Measurements from ENCODE around the gene CAMK1D.

The CAMK1D gene

DNA sequence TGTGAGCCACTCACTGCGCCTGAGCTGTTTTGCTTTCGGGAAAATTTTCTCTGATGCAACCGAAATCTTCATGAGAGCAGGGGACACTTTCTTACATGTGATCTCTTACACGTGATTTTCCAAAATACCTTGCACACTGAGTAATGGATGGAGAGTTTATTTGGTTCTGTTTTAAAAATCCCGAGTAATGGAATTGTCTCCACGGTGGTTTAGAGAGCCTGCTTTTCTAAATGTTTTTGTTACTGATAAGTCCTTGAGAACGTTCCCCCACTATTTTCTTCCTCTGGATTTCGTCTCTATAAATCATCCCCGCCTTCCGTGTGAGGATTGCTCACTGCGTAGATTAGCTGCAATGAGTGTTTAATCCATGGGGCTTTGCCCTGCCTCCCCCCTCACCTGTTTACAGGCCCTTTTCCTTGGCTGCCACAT, 25.7 kb downstream of the CAMK1D start:
- no peak for DNase-seq (ENCODE audit: low spot score)

DNA sequence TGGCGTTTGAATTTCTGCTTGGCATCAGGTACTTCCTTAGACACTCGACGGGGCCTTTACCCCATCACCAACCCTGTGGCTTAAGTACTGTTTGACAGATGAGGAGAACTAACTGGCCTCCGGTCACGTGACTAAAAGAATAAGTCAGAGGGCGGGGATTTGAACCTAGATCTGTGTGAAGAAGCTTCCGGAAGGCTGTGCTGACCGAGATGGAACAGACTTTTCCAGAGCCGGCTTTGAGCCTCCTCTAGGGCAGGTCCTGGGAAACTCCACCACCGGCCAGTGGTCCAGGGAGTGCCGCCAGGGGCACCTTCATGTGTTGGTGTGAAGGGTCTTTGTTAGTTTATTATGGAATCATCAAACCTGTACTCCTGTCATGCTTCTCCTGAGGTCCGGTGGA, 26.9 kb downstream of the CAMK1D start:
- DNase-seq (ENCODE audit: low spot score) = no peak

DNA sequence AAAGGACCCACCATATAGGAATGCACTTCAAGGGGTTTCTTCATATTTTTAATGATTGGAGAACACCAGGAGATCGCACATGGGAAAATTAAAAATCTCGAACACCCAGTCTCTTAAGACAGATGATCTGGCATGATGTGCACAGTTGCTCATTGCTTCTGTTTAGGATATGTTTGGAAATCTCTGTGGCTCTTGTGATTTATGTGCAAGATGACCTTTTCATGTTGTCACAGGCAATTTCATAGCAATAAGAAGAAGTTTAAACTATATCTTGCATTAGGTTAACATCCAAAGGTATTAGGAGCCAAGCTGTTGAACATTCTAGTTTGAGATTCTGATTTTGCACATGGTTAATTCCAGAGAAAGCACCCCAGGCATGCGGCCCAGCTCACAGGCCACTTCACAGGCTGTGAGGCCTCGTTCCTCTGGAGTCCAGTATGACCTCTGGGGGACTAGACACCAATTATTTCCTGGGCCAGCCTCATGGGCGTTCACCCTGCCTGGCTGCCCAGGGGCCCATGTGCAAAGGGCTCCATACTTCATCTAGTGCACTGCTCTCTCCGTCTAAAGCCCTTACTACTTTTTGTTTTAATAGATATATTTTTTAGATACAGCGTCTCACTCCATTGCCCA, 28.4 kb downstream of the CAMK1D start:
- DNase-seq (ENCODE audit: low spot score) = no peak

DNA sequence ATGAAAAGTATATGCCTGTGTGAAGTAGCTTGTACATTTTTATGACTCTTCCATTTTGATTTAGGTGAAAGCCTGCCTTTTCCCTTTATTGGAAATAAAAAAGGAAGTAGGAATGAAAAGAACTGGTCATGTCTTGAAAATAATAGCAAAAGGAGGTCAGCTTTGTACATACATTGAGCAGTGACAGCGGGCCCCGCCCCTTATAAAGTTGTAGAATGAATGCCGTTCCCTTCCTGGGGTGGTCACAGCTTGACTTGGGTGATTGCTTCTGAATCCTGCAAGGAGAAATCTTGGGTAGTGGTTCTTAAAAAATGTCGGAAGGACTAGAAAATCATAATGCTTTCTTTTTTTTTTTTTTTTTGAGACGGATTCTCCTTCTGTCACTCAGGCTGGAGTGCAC, 31.7 kb downstream of the CAMK1D start:
- no peak for DNase-seq (ENCODE audit: low spot score)

DNA sequence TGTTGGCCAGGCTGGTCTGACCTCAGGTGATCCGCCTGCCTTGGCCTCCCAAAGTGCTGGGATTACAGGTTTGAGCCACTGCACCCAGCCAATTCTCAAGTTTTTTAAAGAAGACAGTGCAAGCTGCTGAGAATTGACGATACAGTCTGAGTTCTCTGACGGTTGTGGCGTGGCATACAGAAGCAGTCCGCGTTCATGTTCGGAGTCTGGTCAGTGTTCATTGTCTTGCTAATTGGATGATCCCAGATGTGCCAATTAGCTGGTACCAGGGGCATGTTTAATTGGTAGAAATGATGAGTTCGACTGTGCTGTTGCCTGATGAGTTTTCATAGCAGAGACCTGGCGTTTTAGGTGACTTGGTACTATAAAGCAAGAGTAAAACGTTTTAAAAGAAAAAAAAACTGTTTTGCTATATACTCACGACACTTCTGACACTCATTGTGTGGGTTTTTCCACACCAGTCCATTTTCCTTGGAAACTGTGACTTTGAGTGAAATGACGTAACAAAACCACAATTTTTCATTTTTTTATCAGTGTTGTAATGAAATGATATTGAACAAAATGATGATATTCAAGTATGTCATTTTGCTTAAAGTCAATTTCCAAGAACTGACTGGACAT, 32.3 kb downstream of the CAMK1D start:
- DNase-seq (ENCODE audit: low spot score) = peak; percentile 42

DNA sequence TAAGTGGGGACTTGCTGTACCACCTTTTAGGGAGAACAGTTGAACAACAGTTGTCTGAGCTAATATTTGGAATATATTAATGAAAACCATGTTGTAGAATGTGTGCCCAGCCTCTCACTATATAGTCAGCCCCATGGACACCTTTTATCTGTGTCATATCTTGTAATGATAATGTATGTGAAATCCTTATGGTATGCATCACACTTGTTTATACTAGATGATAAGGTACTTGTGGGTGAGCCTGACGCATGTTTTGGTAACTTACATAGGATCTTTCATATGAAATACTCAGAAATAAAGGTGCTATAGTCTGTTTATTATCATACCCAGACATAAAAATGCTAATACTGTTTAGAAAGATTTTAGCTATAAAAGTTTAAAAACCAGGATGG, 32.8 kb downstream of the CAMK1D start:
- DNase-seq (ENCODE audit: low spot score) = no peak

DNA sequence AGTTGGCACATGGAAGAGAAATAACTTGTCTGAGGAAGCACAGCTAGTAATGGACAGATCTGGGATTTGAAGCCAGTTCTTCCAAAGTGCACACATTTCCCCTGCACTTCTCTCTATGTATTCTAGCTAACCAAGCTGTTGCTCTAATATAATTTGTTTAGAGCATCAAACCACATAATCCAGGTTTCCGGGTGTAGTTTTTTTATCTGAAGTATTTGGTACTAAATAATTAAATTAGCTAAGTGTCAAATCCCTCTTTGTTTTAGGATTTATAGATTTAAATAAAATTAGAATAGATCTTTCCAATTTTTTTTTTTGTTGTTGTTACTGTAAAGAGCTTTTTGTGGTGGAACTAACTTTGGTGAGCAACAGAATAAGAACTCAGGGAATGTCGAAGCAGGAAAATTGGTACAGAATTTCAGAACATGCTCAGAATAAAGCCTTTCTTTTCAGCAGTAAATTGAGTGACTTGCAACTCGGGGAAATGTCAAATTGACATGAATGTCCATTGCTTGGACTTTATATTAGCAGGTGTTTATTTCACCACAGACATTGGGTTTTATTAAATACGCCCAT, 33.7 kb downstream of the CAMK1D start:
- DNase-seq (ENCODE audit: low spot score) = no peak

DNA sequence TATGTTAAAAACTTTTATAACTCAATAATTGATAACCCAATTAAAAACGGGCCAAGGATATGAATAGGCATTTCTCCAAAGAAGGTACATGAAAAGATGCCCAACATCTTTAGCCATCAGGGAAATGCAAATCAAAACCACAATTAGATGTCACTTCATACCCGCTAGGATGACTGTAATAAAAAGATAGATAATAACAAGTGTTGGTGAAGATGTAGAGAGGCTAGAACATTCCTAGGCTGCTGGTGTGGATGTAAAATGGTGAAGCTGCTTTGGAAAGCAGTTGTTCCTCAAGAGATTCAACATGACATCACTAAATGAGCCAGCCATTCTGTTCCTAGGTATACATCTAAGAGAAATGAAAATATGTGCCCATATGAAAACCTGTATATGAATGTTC, 35.6 kb downstream of the CAMK1D start:
- DNase-seq (ENCODE audit: low spot score) = no peak

DNA sequence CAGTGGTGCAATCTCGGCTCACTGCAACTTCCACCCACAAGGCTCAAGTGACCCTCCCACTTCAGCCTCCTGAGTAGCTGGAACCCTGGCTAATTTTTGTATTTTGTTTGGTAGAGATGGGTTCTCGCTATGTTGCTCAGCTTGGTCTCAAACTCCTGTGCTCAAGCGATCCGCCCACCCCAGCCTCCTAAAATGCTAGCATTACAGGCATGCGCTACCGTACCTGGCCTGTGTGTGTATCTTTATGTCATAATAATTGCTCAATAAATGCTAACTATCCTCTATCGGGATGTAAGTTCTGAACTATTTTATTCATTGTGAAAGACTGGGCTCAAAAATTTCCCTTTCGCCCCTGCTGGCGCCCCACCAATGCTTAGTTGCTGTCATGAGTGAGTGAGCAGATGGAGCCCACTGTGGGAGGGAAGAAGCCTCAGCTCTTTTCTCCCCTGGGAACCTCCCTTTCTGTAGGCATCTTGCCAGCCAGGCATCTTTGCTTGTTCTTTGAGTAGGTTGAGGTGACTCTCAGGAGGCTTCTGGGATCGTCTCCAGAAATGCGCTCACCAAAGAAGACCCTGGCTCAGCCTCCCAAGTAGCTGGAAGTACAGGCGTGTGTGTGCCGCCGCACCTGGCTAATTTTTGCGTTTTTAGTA, 38.3 kb downstream of the CAMK1D start:
- DNase-seq (ENCODE audit: low spot score) = no peak

DNA sequence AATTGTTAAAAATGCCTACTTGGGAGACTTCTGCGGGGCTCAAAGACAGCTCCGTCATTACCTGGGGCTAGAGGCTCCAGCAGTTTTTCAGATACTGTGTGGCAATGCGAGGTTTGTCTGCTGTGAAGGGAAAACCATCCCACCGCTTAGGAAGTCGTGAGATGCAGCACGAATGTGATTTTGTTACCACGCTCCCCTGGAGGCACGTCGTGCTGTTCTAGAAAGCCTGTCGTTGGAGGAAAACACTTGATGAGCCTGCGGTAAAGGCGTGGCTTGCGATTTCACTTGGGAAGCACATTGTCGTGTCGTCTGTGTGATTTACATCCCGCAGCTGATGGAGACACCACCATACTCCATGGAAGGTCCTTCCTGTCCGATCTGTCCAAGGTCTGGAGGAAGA, 39.3 kb downstream of the CAMK1D start:
- no peak for DNase-seq (ENCODE audit: low spot score)

DNA sequence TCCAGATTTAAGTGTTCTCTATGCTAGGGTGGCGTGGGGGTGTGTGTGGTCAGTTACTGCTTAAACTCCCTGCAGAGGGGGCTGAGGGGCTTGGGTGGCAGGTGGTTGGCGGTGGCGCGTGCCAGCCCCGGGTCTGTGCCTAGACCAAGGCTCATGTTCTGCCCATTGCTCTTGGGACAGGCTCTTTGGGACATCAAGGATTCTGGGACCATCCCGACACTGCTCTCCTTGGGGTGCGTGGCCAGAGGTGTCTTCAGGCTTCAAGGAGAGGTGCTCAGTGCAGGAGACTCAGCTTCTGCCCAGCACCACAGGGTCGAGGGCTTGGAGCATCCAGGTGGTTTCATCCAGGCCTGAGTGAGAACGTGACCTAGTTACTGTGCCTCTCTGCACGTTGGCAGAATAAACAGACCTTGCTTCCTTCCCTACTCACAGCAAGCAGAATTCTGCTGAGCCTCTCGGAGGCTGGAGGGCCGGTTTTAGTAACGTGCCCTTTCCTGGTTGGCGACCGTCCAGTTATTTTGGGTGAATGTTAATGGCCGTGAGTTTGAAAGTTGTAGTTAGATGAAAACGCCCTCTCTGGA, 39.9 kb downstream of the CAMK1D start:
- DNase-seq (ENCODE audit: low spot score) = no peak

DNA sequence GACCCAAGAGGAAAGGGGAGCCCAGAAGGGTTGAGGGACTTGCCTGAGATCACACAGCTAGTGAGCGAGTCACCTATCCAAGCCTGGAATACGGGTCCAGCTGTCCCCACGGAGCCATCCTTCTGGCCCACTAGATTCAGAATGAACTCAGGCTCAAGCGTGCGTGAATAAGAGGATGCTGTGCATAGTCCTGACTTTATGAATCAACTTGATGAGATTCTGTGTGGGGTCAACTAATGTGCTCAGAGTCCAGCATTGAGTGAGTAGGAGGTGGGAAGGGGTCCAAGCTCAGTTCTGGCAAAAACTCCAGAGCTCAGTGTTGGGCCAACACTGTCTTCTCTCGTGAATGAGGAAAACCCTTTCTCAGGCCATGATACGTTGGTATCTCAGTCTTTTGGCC, 41.4 kb downstream of the CAMK1D start:
- DNase-seq (ENCODE audit: low spot score) = no peak

DNA sequence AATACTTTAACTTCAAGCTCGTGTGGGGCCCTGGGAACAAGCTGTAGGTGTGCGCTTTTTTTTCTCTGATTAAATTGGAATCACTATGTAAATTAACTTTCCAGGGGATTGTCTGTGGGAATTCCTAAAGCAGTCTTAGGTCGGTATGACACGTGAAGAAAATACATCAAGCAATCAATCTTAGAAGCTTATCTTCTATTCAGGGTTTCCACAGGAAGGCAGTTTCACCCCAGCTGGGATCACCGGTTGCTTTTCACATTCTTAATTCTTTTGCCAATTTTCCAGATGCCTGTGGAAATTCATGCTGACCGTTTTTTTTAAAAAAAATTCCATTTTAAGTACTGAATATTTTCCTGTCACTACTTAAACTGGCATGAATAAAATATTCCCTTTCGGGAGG, 41.9 kb downstream of the CAMK1D start:
- DNase-seq (ENCODE audit: low spot score) = no peak

DNA sequence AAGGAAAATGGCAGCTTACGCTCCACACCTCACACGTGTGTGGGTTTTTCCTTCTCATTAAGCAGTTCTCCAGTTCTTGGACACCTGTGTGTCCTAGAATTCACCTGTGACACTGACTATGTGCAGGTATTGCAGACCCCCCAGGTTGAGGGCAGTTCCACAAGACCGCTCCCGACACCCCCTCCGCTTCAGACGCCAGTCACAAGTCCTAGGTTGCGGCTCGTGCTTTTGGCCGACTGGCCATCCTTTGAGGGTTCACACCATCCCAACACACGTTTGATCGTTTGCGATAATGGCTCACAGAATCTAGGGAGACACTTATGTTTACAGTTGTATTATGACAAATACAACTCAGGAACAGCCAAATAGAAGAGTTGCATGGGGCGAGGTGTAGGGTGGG, 44.5 kb downstream of the CAMK1D start:
- DNase-seq (ENCODE audit: low spot score) = no peak

DNA sequence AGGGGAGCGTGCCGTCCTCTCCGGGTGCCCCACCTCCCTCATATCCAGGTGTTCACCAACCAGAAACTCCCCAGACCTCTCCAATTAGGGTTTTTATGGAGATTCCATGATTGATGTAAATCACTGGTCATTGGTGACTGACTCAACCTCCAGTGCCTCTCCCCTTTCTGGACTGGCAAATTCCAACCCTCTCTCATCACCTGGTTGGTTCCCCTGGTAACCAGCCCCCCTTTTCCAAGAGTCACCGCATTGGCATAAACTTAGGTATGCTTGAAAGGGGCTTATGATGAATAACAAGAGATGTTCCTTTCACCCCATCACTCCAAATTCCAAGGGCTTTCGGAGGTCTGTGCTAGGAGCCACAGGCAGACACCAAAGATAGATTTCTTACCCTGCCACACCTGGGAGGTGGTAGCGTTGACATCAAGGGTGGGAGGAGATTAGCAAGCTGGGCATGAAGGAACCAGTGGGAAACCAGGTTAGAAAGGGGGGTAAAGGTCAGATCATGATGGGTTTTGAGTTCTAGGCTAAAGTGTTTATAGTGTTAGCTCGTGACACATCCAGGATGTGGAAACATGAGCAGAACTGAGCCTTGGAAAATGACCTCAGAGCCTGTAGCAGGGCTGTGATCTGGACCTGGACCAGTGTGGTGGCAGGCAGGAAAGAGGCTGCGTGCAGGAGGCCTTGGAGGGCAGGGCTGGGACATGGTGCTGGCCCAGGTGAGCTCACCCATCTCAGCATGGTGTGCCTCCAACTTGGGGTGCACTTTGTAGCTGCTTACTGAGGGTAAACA, 45.1 kb downstream of the CAMK1D start:
- DNase-seq (ENCODE audit: low spot score) = no peak

DNA sequence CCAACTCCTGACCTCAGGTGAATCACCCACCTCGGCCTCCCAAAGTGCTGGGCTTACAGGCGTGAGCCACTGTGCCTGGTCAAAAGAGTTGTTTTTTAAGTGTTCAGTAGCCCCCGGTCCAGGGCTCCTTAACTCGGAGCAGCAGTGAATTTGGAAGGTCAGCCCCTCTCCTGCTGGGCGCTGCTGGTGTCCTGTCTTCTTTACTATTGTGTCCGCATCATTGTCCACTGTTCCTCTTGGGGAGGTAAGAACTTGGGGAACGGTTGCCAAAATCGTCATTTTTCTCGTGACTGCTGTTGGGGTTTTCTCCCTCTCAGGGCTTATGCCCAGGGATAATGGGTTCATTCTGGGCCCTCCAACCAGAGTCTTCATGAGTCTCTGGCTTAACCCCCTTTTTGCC, 46.7 kb downstream of the CAMK1D start:
- no peak for DNase-seq (ENCODE audit: low spot score)

DNA sequence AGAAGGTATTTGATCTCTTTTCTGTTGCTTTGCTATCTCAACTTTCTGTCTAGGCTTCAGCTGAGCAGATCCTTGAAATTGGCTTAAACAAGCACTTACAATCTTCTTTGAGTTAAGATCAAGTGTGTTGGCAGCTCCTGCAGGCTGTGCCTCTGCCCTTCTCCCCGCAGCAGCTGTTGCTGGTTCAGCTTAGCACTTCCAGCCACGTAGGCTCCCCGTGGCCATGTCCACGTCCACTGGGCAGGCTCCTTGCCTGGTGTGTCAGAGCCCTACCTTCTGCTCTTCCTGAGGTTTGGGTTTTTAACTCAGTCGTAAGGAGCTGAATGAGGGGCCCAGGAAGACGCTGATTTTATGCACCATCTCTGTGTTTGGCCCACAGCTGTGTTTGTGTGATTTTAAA, 47.2 kb downstream of the CAMK1D start:
- no peak for DNase-seq (ENCODE audit: low spot score)

DNA sequence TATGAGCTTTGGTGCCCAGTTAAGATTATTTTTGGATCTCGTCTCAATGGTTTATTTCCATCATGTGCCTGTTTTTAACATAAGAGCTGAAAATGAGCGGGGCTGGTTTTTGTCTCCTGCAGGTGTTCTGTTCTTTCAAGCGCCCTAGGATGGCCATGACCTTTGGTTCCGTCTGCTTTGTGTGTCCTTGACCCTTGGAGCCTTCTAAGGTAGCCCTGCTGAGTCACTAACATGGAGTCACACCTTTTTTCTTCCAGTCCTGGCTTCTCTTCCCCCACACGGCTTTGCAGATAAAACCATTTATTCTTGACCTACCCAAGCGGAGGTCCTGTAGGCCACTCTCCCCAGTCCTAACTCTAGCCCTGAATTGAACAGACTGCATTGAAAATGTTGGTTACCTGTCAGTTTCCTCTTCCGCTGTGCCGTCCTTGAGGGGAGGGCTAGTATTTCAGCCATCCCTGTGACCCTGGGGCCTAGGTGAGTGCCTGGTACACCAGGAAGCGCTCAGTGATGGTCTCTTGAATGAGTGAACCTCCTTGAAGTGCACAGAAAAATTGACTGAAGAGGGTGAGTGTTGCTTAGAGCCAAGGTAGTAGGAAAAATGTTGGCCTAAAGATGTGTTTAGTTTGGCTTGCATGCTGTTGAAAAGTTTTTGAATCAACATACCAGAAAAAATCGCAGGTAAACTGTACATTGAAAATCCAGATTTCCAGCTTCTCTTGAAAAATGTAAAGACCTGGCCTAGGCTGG, 48.0 kb downstream of the CAMK1D start:
- no peak for DNase-seq (ENCODE audit: low spot score)

DNA sequence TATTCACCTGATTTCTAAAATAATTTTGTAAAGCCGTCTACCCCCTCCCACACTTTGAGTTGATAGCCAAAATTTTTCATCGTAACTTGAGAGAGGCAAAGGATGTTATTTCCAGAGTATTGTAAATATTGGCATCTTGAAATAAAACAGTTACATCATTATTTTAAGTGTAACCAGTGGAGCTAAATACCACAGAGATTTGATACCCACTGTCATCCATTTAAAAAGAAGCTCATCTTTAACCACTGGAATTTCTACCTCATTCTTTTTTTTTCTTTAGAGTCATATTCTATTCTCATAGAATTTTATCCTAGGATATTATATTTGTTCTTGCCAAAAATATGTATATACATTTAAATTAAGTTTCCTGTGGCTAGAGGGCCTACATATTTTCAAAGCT, 48.6 kb downstream of the CAMK1D start:
- no peak for DNase-seq (ENCODE audit: low spot score)

DNA sequence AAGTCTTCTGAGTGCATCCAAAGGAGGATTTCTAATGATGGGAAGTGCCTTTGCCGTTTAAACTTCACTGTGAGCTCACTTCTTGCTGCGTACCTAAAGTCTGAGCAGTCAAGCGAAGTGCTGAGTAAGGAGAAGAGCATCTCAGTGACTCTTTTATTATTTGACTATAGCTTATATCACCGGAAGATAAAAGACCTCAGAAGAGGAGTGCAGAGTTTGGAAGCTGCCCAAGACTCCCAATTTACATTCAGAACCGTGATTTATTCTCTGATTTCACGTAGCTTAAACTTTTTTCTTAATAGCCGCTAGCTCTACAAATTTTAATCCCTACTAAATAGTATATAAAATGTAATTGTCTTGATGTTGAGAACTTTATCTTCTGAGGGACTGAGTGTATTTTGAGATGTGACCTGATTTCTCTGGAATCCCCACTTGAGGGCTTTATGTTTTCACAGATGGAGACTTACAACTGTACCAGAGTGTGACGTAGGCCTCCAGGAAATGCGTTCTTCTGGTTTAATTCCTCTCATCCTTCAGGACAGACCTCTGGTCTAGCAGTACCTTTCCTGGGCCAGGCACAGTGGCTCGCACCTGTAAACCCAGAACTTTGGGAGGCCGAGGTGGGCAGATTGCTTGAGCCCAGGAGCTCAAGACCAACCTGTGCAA, 51.1 kb downstream of the CAMK1D start:
- DNase-seq (ENCODE audit: low spot score) = no peak

DNA sequence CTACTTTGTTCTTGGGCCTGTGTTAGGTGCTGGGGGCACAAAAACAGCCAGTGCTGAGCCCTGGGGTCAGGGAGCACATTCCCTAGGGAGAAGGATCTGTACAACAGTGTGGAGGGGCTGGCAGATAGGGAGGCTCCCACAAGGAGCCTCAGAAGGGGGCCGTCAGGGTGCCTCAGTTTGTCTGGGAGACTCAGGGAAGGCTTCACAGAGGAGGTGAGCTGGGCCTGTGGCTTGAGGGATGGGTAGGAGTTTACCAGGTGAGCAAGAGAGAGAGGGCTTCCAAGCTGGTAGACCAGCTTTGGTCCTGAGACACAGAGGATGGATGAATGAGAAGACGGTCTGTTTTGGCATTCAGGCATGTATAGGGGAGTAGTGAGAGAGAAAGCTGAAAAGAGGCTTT, 52.1 kb downstream of the CAMK1D start:
- no peak for DNase-seq (ENCODE audit: low spot score)
